Duodenal mucosa (tissue), 2 donors: ENCODE results near the gene RMP24.
"Not testable (repeated sequence)": the region's sequence is repeated elsewhere in the genome, so short reads cannot be mapped to it uniquely, and the experiment has no call there.

Experiments used
- H3K27ac ChIP-seq: one replicate; pipeline ENCODE4 v1.7.0; 2013; ENCODE audit warnings: low read depth, low read length
- H3K27me3 ChIP-seq, 2 donors: one replicate each; pipeline ENCODE4 v1.7.0; 2013; ENCODE audit warnings: low read length in 2 of 2, control low read depth in 1 of 2; ENCODE audit not compliant: insufficient read depth in 2 of 2, control insufficient read depth in 1 of 2
- H3K36me3 ChIP-seq, 2 donors: one replicate each; pipeline ENCODE4 v1.7.0; 2013; ENCODE audit warnings: low read length in 2 of 2, control low read depth in 1 of 2; ENCODE audit not compliant: insufficient read depth in 2 of 2, control insufficient read depth in 1 of 2
- H3K4me1 ChIP-seq, 2 donors: one replicate each; pipeline ENCODE4 v1.7.0; 2013; ENCODE audit warnings: low read length in 2 of 2, control low read depth in 1 of 2; ENCODE audit not compliant: insufficient read depth in 2 of 2, control insufficient read depth in 1 of 2
- H3K4me3 ChIP-seq, 2 donors: one replicate each; pipeline ENCODE4 v1.7.0; 2013; ENCODE audit warnings: low read length in 2 of 2, low read depth in 1 of 2
- H3K9ac ChIP-seq, 2 donors: one replicate each; pipeline ENCODE4 v1.7.0; 2013; ENCODE audit warnings: low read length in 2 of 2, low read depth in 1 of 2
- H3K9me3 ChIP-seq, 2 donors: one replicate each; pipeline ENCODE4 v1.7.0; 2013; ENCODE audit warnings: low read length in 2 of 2, control low read depth in 1 of 2; ENCODE audit not compliant: control insufficient read depth in 1 of 2

Gene RMP24

GRCh38 chr18:35962320-35962719, 10.2 kb upstream of the RMP24 start:
- H3K9ac ChIP-seq, result no peak overlapping the region
- H3K9me3 ChIP-seq, result peaks cover 0 to 8% of the 10 kb centered on the region in 2 donors
- no peaks in the 10 kb centered on the region for H3K36me3 ChIP-seq
- no peaks in the 10 kb centered on the region for H3K27me3 ChIP-seq
- no peak overlapping the region for H3K4me3 ChIP-seq
- no peak overlapping the region for H3K27ac ChIP-seq
- no peaks in the 10 kb centered on the region for H3K4me1 ChIP-seq

GRCh38 chr18:35964319-35964718, 8.2 kb upstream of the RMP24 start:
- Histone ChIP-seq H3K36me3 (no peaks in the 10 kb centered on the region), H3K4me1 (no peaks in the 10 kb centered on the region), H3K27ac (no peak overlapping the region), H3K9ac (no peak overlapping the region), H3K27me3 (no peaks in the 10 kb centered on the region), H3K4me3 (no peak overlapping the region), H3K9me3 (peaks cover 0 to 7% of the 10 kb centered on the region in 2 donors)

GRCh38 chr18:35967866-35968265, 4.6 kb upstream of the RMP24 start:
- H3K4me1 ChIP-seq, result peaks cover 0 to 10% of the 10 kb centered on the region in 2 donors
- not testable (repeated sequence) for H3K27ac ChIP-seq, H3K27me3 ChIP-seq, H3K36me3 ChIP-seq, H3K9me3 ChIP-seq, H3K4me3 ChIP-seq, H3K9ac ChIP-seq

GRCh38 chr18:35968278-35968880, 4.1 kb upstream of the RMP24 start:
- Histone ChIP-seq H3K27ac (no peak overlapping the region), H3K27me3 (no peaks in the 10 kb centered on the region), H3K4me1 (peaks cover 4 to 13% of the 10 kb centered on the region in 2 donors), H3K9ac (no peak overlapping the region), H3K4me3 (no peak overlapping the region), H3K36me3 (no peaks in the 10 kb centered on the region), H3K9me3 (no peaks in the 10 kb centered on the region)

- Histone ChIP-seq H3K9ac (no peak overlapping the region), H3K4me3 (no peak overlapping the region), H3K27me3 (no peaks in the 10 kb centered on the region), H3K27ac (no peak overlapping the region), H3K9me3 (no peaks in the 10 kb centered on the region), H3K4me1 (peaks cover 11 to 23% of the 10 kb centered on the region in 2 donors), H3K36me3 (no peaks in the 10 kb centered on the region)
These were observed 2.8 kb upstream of the RMP24 start for GRCh38 chr18:35969676-35970075.

GRCh38 chr18:35971661-35972196, 750 bp upstream of the RMP24 start:
- H3K9ac ChIP-seq, result peak overlapping the region; percentile 59 to 71
- H3K27me3 ChIP-seq, result no peaks in the 10 kb centered on the region
- peak overlapping the region; percentile 90 for H3K27ac ChIP-seq
- peak overlapping the region; percentile 86 to 90 for H3K4me3 ChIP-seq
- no peaks in the 10 kb centered on the region for H3K9me3 ChIP-seq
- H3K4me1 ChIP-seq, result peaks cover 11 to 23% of the 10 kb centered on the region in 2 donors
- H3K36me3 ChIP-seq, result peaks cover 0 to 15% of the 10 kb centered on the region in 2 donors

GRCh38 chr18:35973650-35974049, 1.2 kb downstream of the RMP24 start:
- Histone ChIP-seq H3K27ac (no peak overlapping the region), H3K9me3 (no peaks in the 10 kb centered on the region), H3K9ac (peak overlapping the region in 1 of 2 donors; percentile 82), H3K4me1 (peaks cover 11 to 23% of the 10 kb centered on the region in 2 donors), H3K36me3 (peaks cover 13 to 34% of the 10 kb centered on the region in 2 donors), H3K4me3 (peak overlapping the region in 1 of 2 donors; percentile 90), H3K27me3 (no peaks in the 10 kb centered on the region)

- Histone ChIP-seq H3K36me3 (peaks cover 13 to 40% of the 10 kb centered on the region in 2 donors), H3K4me3 (peak overlapping the region in 1 of 2 donors; percentile 90), H3K27ac (no peak overlapping the region), H3K9me3 (no peaks in the 10 kb centered on the region), H3K27me3 (no peaks in the 10 kb centered on the region), H3K9ac (no peak overlapping the region), H3K4me1 (peaks cover 11 to 23% of the 10 kb centered on the region in 2 donors)
These were observed 1.7 kb downstream of the RMP24 start for GRCh38 chr18:35974181-35974580.

GRCh38 chr18:35979112-35979511, 6.6 kb downstream of the RMP24 start:
- no peak overlapping the region for H3K4me3 ChIP-seq
- H3K9me3 ChIP-seq, result no peaks in the 10 kb centered on the region
- H3K27me3 ChIP-seq, result no peaks in the 10 kb centered on the region
- H3K36me3 ChIP-seq, result peaks cover 17 to 57% of the 10 kb centered on the region in 2 donors
- H3K9ac ChIP-seq, result no peak overlapping the region
- peaks cover under 1 to 4% of the 10 kb centered on the region in 2 donors for H3K4me1 ChIP-seq
- H3K27ac ChIP-seq, result no peak overlapping the region

GRCh38 chr18:35982409-35983114, 10.1 kb downstream of the RMP24 start:
- Histone ChIP-seq H3K9ac (no peak overlapping the region), H3K27me3 (no peaks in the 10 kb centered on the region), H3K36me3 (peaks cover 11 to 43% of the 10 kb centered on the region in 2 donors), H3K4me3 (no peak overlapping the region), H3K4me1 (no peaks in the 10 kb centered on the region), H3K27ac (no peak overlapping the region), H3K9me3 (no peaks in the 10 kb centered on the region)
